Liver (tissue), 2 donors: ENCODE results near the gene LCN10.

Experiments used
- JUND ChIP-seq, 2 donors: IDR thresholded peaks; 2 replicates each; pipeline ENCODE4 v1.6.1; 2016; ENCODE audit warnings: antibody characterized with exemption in 2 of 2
- TAF1 ChIP-seq: conservative IDR thresholded peaks from 2 replicates; pipeline ENCODE4 v1.6.1; 2016; ENCODE audit warnings: antibody characterized with exemption, mild to moderate bottlenecking
- YY1 ChIP-seq: IDR thresholded peaks from 2 replicates; pipeline ENCODE4 v1.6.1; 2016; ENCODE audit warnings: antibody characterized with exemption, mild to moderate bottlenecking
- donor health status: healthy.

- TF ChIP-seq JUND (IDR thresholded peaks at IDR 0.05) = no peak
- TF ChIP-seq YY1 = no peak
- TF ChIP-seq TAF1 = no peak
These were observed 30.8 kb upstream of the LCN10 start for GRCh38 chr9:136773386-136774044.
